H1 (cell line): Measurements from ENCODE around the gene NHEJ1. TPM values are rescaled to one million over a fixed set of nuclear protein-coding genes. Genes with fewer than 3 reads are reported as not detected.

ENCODE experiments used
- CTCF ChIA-PET: fragments of 300-600 bp; sonication (Branson Sonifier 250); formaldehyde crosslinking; loops from one replicate; lab custom pipeline; 2021; ENCODE audit not compliant: partially characterized antibody; lab: Charles Lee
- POLR2A ChIA-PET: fragments of 300-600 bp; sonication (Branson Sonifier 250); formaldehyde crosslinking; loops from one replicate; lab custom pipeline; 2021; ENCODE audit warnings: inconsistent platforms; ENCODE audit not compliant: partially characterized antibody; lab: Charles Lee
- DNase-seq, 2 experiments: peaks; one replicate each; pipeline versions ENCODE4 v3.0.0 to v3.0.0-alpha.2; 2010 to 2022; ENCODE audit warnings: low spot score in 2 of 2, low read depth in 1 of 2, mixed read lengths in 1 of 2
- FAIRE-seq: peaks from 2 replicates; lab custom pipeline; 2011; peaks lifted over from hg19 to GRCh38; lab: Jason Lieb, UNC
- H2AFZ ChIP-seq: 2 replicates; pipeline ENCODE4 v1.8.1; 2012; ENCODE audit warnings: low read length, inconsistent platforms
- H2AK5ac ChIP-seq: 2 replicates; pipeline ENCODE4 v1.6.1; 2013; ENCODE audit warnings: low read depth, low read length
- H2BK120ac ChIP-seq: replicated peaks from 2 replicates; pipeline ENCODE3; 2013; ENCODE audit warnings: low read depth, low read length, inconsistent platforms
- H2BK12ac ChIP-seq: 2 replicates; pipeline ENCODE4 v1.6.1; 2013; ENCODE audit warnings: low read depth, low read length
- H2BK15ac ChIP-seq: 2 replicates; pipeline ENCODE4 v1.6.1; 2013; ENCODE audit warnings: low read length
- H2BK20ac ChIP-seq: 2 replicates; pipeline ENCODE4 v1.6.1; 2013; ENCODE audit warnings: low read length
- H2BK5ac ChIP-seq: 2 replicates; pipeline ENCODE4 v1.6.1; 2013; ENCODE audit warnings: low read depth, low read length
- H3K14ac ChIP-seq: 2 replicates; pipeline ENCODE4 v1.6.1; 2013; ENCODE audit warnings: inconsistent platforms; ENCODE audit not compliant: insufficient read length
- H3K18ac ChIP-seq: 2 replicates; pipeline ENCODE4 v1.6.1; 2013; ENCODE audit warnings: low read length; ENCODE audit errors: extremely low read depth
- H3K23ac ChIP-seq: 2 replicates; pipeline ENCODE4 v1.6.1; 2013; ENCODE audit warnings: inconsistent platforms; ENCODE audit not compliant: insufficient read length
- H3K23me2 ChIP-seq: 2 replicates; pipeline ENCODE4 v1.6.1; 2013; ENCODE audit warnings: low read depth, low read length
- H3K27ac ChIP-seq: 2 replicates; pipeline ENCODE4 v1.6.1; 2011; ENCODE audit warnings: low read depth, low read length, inconsistent platforms
- H3K27me3 ChIP-seq, 4 experiments: replicated peaks in 1 of 4; 1 replicate in 1 of 4; 2 replicates in 3 of 4; pipeline versions ENCODE4 v1.6.1 to v1.8.1; 2011 to 2013; ENCODE audit warnings: low read length in 3 of 4, mild to moderate bottlenecking in 3 of 4, inconsistent platforms in 2 of 4, mixed read lengths in 2 of 4, moderate library complexity in 1 of 4; ENCODE audit not compliant: control insufficient read depth in 3 of 4, insufficient read depth in 3 of 4; ENCODE audit errors: extremely low read depth in 1 of 4
- H3K36me3 ChIP-seq, 4 experiments: 2 replicates each; pipeline versions ENCODE4 v1.6.1 to v1.8.1; 2011 to 2013; ENCODE audit warnings: mild to moderate bottlenecking in 4 of 4, low read length in 3 of 4, moderate library complexity in 2 of 4, control low read depth in 1 of 4, inconsistent platforms in 1 of 4; ENCODE audit not compliant: insufficient read depth in 4 of 4, control insufficient read depth in 2 of 4
- H3K4ac ChIP-seq: replicated peaks from 2 replicates; pipeline ENCODE3; 2013; ENCODE audit warnings: low read length, low read depth, mixed read lengths, inconsistent platforms; ENCODE audit not compliant: insufficient read length
- H3K4me1 ChIP-seq, 4 experiments: replicated peaks in 1 of 4; 1 replicate in 1 of 4; 2 replicates in 3 of 4; pipeline versions ENCODE4 v1.6.1 to v1.8.1; 2011 to 2013; ENCODE audit warnings: low read length in 3 of 4, inconsistent platforms in 2 of 4, mixed read lengths in 1 of 4; ENCODE audit not compliant: insufficient read depth in 4 of 4, control insufficient read depth in 3 of 4
- H3K4me2 ChIP-seq, 2 experiments: 2 replicates each; pipeline versions ENCODE4 v1.6.1 to v1.8.1; 2011 to 2013; ENCODE audit warnings: low read depth in 2 of 2, low read length in 2 of 2, control low read depth in 1 of 2, inconsistent platforms in 1 of 2, mild to moderate bottlenecking in 1 of 2; ENCODE audit not compliant: insufficient read depth in 1 of 2
- H3K4me3 ChIP-seq, 4 experiments: fragments of 200-600, 300-600 bp in 1 of 4; sonication (generic), shearing (Covaris generic), sonication (Bioruptor Twin) in 1 of 4; 2 replicates each; pipeline versions ENCODE4 v1.5.1 to v1.8.1; 2011 to 2016; ENCODE audit warnings: low read length in 4 of 4, low read depth in 3 of 4, control low read depth in 2 of 4, inconsistent platforms in 2 of 4, mild to moderate bottlenecking in 2 of 4, mixed read lengths in 1 of 4, moderate library complexity in 1 of 4; ENCODE audit not compliant: insufficient read depth in 2 of 4; ENCODE audit errors: extremely low read depth in 1 of 4
- H3K56ac ChIP-seq: replicated peaks from 2 replicates; pipeline ENCODE3; 2013; ENCODE audit warnings: low read depth, mild to moderate bottlenecking, mixed read lengths, low read length, inconsistent platforms; ENCODE audit not compliant: insufficient read length
- H3K79me1 ChIP-seq: 2 replicates; pipeline ENCODE4 v1.6.1; 2013; ENCODE audit warnings: low read depth, low read length, control low read depth
- H3K79me2 ChIP-seq, 2 experiments: 2 replicates each; pipeline versions ENCODE4 v1.6.1 to v1.8.1; 2012 to 2013; ENCODE audit warnings: low read length in 2 of 2, mild to moderate bottlenecking in 2 of 2, inconsistent platforms in 1 of 2; ENCODE audit not compliant: insufficient read depth in 2 of 2, control insufficient read depth in 1 of 2
- H3K9ac ChIP-seq, 4 experiments: replicated peaks in 1 of 4; 1 replicate in 1 of 4; 2 replicates in 3 of 4; pipeline versions ENCODE4 v1.6.1 to v1.8.1; 2011 to 2013; ENCODE audit warnings: low read depth in 3 of 4, low read length in 3 of 4, control low read depth in 2 of 4, mild to moderate bottlenecking in 2 of 4, moderate library complexity in 2 of 4, inconsistent platforms in 1 of 4; ENCODE audit errors: extremely low read depth in 1 of 4
- H3K9me3 ChIP-seq, 2 experiments: 2 replicates each; pipeline versions ENCODE4 v1.6.1 to v1.8.1; 2012 to 2013; ENCODE audit warnings: mild to moderate bottlenecking in 2 of 2, moderate library complexity in 2 of 2, control low read depth in 1 of 2, inconsistent platforms in 1 of 2, low read depth in 1 of 2, low read length in 1 of 2, mixed read lengths in 1 of 2; ENCODE audit not compliant: insufficient read depth in 2 of 2
- H4K20me1 ChIP-seq, 2 experiments: replicated peaks in 1 of 2; 2 replicates each; pipeline versions ENCODE3 to v1.8.1; 2011 to 2013; ENCODE audit warnings: inconsistent platforms in 2 of 2, low read length in 2 of 2, mild to moderate bottlenecking in 1 of 2; ENCODE audit not compliant: insufficient read depth in 2 of 2, control insufficient read depth in 1 of 2
- H4K5ac ChIP-seq: 2 replicates; pipeline ENCODE4 v1.6.1; 2013; ENCODE audit warnings: low read length, low read depth, mixed read lengths, inconsistent platforms; ENCODE audit not compliant: insufficient read length
- H4K8ac ChIP-seq: 2 replicates; pipeline ENCODE4 v1.8.0; 2013; ENCODE audit warnings: mild to moderate bottlenecking, moderate library complexity, low read length, inconsistent platforms; ENCODE audit not compliant: insufficient read depth; ENCODE audit errors: extremely low read depth
- H4K91ac ChIP-seq: replicated peaks from 2 replicates; pipeline ENCODE3; 2013; ENCODE audit warnings: low read length, mixed read lengths, inconsistent platforms; ENCODE audit not compliant: insufficient read length
- GTF2F1 ChIP-seq: IDR thresholded peaks from 2 replicates; pipeline ENCODE4 v1.6.1; 2012; ENCODE audit warnings: low read depth, low read length, improper control_type of control experiment, borderline replicate concordance
- POLR2AphosphoS5 ChIP-seq: IDR thresholded peaks from 2 replicates; pipeline ENCODE4 v1.6.1; 2011; ENCODE audit warnings: low read depth, low read length
- SIN3A ChIP-seq, 2 experiments: IDR thresholded peaks in 1 of 2; conservative IDR thresholded peaks in 1 of 2; 2 replicates each; pipeline ENCODE4 v1.6.1; 2011 to 2012; ENCODE audit warnings: low read length in 2 of 2, improper control_type of control experiment in 1 of 2, low read depth in 1 of 2, mild to moderate bottlenecking in 1 of 2
- WGBS, 2 experiments: shearing (Covaris generic) in 1 of 2; methylation state at CpG; one replicate each; pipeline versions ENCODE4 v1.1.6 to v1.1.7; 2013 to 2015; ENCODE audit warnings: low lambda C conversion rate in 2 of 2, mixed read lengths in 2 of 2, inconsistent platforms in 1 of 2, low coverage in 1 of 2, missing lambda C conversion rate in 1 of 2; ENCODE audit not compliant: insufficient replicate concordance in 2 of 2, insufficient coverage in 1 of 2, insufficient read length in 1 of 2; ENCODE audit errors: extremely low coverage in 1 of 2, missing lambda C conversion rate in 1 of 2; 5-methylcytosine and 5-hydroxymethylcytosine counted together
- polyA plus RNA-seq, 7 experiments: library from polyadenylated mRNA; depleted of rRNA in 3 of 7; stranded (reverse) in 5 of 7; unstranded in 2 of 7; fragments of >200 nt in 5 of 7; fragments of 200-250 nt in 2 of 7; gene quantifications; 1 replicate in 5 of 7; 2 replicates in 1 of 7; 4 replicates in 1 of 7; pipeline versions ENCODE4 v1.2.1 to v1.2.3, GENCODE V29; 2011 to 2013; ENCODE audit warnings: missing spikeins in 2 of 7, mixed read lengths in 2 of 7
- total RNA-seq: library from RNA; stranded (reverse); fragmentation: NEBNext Ultra II Directional; extraction: Animal tissue kit (Norgen Biotek cat#: 25700); gene quantifications from 2 replicates; pipeline ENCODE4 v1.2.1, GENCODE V29; 2021
- TF ChIP-seq, protein P1 (sequence below): IDR thresholded peaks from 2 replicates; pipeline ENCODE4 v1.6.1; 2012; ENCODE audit warnings: inconsistent platforms

The NHEJ1 gene
- total and polyA plus RNA-seq, 2 of the 8 experiments (the other 6 are each of a cell fraction or from before 2014, with no cell fraction given), result 22.7 to 24.1 TPM

DNA sequence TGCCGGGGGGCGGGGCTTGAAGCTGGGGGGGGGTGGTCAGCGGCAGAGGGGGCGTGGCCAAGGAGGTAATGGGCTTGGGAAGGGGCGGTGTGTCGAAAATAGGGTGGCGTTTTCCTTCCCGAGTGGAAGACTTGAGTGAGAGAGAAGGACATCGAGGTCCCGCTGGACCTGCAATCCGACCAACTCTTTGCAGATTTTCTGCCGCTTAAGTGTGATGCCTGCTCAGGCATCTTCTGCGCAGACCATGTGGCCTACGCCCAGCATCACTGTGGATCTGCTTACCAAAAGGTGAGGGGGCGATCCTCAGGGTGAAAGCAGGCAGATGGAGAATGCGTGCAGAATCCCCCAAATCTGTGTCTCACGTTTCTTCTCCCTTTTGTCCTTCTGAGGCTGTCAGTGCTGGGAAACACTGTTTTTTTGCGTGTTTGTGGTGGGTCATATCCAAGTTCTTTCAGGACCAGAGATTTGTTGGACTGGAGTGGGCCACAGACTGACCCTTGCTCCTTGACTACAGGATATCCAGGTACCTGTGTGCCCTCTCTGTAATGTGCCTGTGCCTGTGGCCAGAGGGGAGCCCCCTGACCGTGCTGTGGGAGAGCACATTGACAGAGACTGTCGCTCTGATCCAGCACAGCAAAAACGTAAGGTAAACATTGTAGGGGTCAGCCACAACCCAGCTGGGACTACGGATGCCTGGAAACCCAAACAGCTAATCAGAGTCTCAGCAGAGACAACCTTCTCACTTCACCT lies 46.7 kb upstream of the NHEJ1 start:
- H3K23ac ChIP-seq, result no peak overlapping the region
- 46% methylated on average over 14 of the region's 22 CpGs; no CpG with 5 or more reads in 1 of the 2 experiments for WGBS, 2 experiments
- peaks cover 3 to 24% (median 10%) of the 10 kb centered on the region in 4 experiments; a peak in 7 of 8 replicates for H3K36me3 ChIP-seq
- no peak overlapping the region for H3K14ac ChIP-seq
- no peaks in the 10 kb centered on the region; a peak in 1 of 4 replicates for H3K9me3 ChIP-seq
- H3K9ac ChIP-seq, result peak overlapping the region in 2 of 4 experiments; percentile 39 to 73; a peak in 3 of 7 replicates
- no peak for DNase-seq
- no peak overlapping the region for H3K56ac ChIP-seq
- no peak overlapping the region for H2AK5ac ChIP-seq
- H3K23me2 ChIP-seq, result peaks cover 10% of the 10 kb centered on the region
- no peak overlapping the region; the same call in 1 of the 2 replicates for H2BK5ac ChIP-seq
- FAIRE-seq, result no peak
- no peak overlapping the region for H2BK120ac ChIP-seq
- CTCF ChIA-PET, result interaction anchor here (0.8 to 2.4 kb wide), 10 partner anchors 9 to 424 kb away, joined by 3 to 8 read pairs (median 3); no protein-coding TSS in a partner anchor
- H4K8ac ChIP-seq, result no peak overlapping the region; the same call in 1 of the 2 replicates
- H2AFZ ChIP-seq, result peak overlapping the region; percentile 92; the same call in 1 of the 2 replicates
- H3K4me3 ChIP-seq, result peak overlapping the region; percentile 56 to 72 (median 64)
- H3K4me1 ChIP-seq, result peaks cover 0 to 6% (median 3%) of the 10 kb centered on the region in 4 experiments; a peak in 5 of 7 replicates
- no peak overlapping the region for H4K91ac ChIP-seq
- H2BK15ac ChIP-seq, result no peak overlapping the region
- no peak overlapping the region for H3K18ac ChIP-seq
- H4K20me1 ChIP-seq, result peaks cover 0 to 2% of the 10 kb centered on the region in 2 experiments
- H3K27me3 ChIP-seq, result no peaks in the 10 kb centered on the region
- POLR2A ChIA-PET, result interaction anchor here (0.9 to 6.1 kb wide), 9 partner anchors 11 to 45 kb away, joined by 3 to 101 read pairs (median 7); partner anchors contain the start of genes ABCB6, ANKZF1, ATG9A and CNPPD1
- TF ChIP-seq, protein P1, sequence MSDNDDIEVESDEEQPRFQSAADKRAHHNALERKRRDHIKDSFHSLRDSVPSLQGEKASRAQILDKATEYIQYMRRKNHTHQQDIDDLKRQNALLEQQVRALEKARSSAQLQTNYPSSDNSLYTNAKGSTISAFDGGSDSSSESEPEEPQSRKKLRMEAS, result 0 out of 2 replicates have a peak, but pooled peaks have one; percentile 47
- TF ChIP-seq POLR2AphosphoS5, result 0 out of 2 replicates have a peak, but pooled peaks have one; percentile 18
- TF ChIP-seq SIN3A (conservative IDR thresholded peaks at IDR 0.05 in 1 of 2, IDR thresholded peaks at IDR 0.05 in 1 of 2; ENCODE audit: low read depth in 1 of 2, low read length in 2 of 2), result 0 out of 4 replicates have a peak, but pooled peaks of 1 of the 2 experiments have one; percentile 20
- TF ChIP-seq GTF2F1, result no peak
- H3K4me2 ChIP-seq, result peak overlapping the region; percentile 91 to 100
- H3K79me1 ChIP-seq, result no peaks in the 10 kb centered on the region
- no peak overlapping the region for H2BK20ac ChIP-seq
- no peak overlapping the region for H2BK12ac ChIP-seq
- H3K79me2 ChIP-seq, result no peaks in the 10 kb centered on the region
- peak overlapping the region; percentile 27; the same call in 1 of the 2 replicates for H3K27ac ChIP-seq
- no peak overlapping the region for H3K4ac ChIP-seq
- no peak overlapping the region for H4K5ac ChIP-seq
